Measurements from ENCODE around the gene LRCH1.

- TF ChIP-seq, protein P1, sequence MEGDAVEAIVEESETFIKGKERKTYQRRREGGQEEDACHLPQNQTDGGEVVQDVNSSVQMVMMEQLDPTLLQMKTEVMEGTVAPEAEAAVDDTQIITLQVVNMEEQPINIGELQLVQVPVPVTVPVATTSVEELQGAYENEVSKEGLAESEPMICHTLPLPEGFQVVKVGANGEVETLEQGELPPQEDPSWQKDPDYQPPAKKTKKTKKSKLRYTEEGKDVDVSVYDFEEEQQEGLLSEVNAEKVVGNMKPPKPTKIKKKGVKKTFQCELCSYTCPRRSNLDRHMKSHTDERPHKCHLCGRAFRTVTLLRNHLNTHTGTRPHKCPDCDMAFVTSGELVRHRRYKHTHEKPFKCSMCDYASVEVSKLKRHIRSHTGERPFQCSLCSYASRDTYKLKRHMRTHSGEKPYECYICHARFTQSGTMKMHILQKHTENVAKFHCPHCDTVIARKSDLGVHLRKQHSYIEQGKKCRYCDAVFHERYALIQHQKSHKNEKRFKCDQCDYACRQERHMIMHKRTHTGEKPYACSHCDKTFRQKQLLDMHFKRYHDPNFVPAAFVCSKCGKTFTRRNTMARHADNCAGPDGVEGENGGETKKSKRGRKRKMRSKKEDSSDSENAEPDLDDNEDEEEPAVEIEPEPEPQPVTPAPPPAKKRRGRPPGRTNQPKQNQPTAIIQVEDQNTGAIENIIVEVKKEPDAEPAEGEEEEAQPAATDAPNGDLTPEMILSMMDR (IDR thresholded peaks at IDR 0.05): no peak
- TF ChIP-seq POLR2A (IDR thresholded peaks at IDR 0.05): no peak
These were observed 71.9 kb downstream of the LRCH1 start for GRCh38 chr13:46624821-46625220.
